Activated CD4-positive, alpha-beta T cell treated with anti-CD3 and anti-CD28 coated beads, Interleukin-2, Interleukin-4, amounts not matched to agents 100 ng/mL and 50 ng/mL, durations not matched to agents 16 hours and 8 hours (primary cell): ENCODE measurements around the gene GSTT4.
"Not testable (repeated sequence)": the region's sequence is repeated elsewhere in the genome, so short reads cannot be mapped to it uniquely, and the experiment has no call there.

ENCODE experiments used
- DNase-seq: peaks from one replicate; pipeline ENCODE4 v3.0.0-alpha.2; 2020; ENCODE audit warnings: low spot score

GSTT4 gene

DNA sequence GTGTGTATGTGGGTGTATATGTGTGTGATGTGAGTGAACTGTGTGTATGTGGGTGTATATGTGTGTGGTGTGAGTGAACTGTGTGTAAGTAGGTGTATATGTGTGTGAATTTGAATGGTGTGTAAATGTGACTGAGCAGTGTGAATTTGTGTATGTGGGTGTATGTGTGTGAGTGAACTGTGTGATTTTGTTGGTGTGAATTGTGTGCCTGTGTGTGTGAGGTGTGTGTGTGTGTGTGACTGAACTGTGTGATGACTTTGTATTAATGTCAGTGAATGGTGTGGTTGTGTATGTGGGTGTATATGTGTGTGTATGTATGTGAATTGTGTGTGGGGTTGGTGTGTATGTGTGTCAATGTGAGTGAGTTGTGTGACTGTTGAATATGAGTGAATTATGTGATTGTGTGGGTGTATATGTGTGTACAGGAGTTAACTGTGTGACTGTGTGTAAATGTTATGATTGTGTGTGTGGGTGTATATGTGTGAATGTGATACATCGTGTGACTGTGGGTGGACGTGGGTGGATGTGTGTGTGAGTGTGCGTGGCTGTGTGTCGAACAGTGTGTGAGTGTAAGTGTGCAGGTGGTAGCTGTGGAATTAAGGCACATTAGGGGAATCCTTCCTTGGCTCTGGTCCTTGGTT lies 18.6 kb downstream of the GSTT4 start:
- DNase-seq, result not testable (repeated sequence)

DNA sequence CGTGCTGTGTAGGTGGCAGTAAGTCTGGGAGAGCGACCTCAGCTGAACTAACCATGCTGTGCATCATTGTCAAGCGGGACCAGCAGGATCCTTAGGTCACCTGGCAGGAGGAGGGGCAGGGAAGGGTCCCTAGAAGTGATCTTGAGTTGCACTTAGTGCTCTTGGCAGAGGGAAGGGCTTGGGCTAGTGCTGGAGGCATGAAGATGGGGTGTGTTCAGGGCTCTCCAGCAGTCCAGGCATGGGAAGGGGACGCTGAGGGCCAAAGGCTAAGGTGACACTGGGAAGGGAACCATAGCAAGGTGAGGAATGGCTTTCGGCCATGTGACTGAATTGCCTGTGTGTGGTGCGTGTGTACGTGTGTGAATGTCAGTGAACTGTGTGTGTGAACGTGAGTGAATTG lies 19.2 kb downstream of the GSTT4 start:
- DNase-seq, result not testable (repeated sequence)

DNA sequence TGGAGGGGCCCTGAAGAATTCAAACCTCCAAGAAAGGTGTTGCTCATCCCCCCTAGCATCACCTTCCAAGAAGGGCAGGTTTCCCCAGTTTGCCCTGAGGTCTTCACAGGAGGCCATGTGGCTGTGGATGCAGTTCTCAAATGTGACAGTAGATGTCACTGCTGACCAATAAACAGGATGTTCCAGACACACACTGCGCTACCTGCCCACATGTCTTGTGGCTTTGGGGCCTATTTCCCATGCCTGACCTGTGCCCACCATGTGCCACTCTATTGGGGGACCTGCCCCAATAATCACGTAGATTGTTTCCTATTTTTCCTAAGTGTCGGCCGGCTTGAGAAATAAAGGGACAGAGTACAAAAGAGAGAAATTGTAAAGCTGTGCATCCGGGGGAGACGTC lies 20.8 kb downstream of the GSTT4 start:
- DNase-seq, result peak; percentile 59

DNA sequence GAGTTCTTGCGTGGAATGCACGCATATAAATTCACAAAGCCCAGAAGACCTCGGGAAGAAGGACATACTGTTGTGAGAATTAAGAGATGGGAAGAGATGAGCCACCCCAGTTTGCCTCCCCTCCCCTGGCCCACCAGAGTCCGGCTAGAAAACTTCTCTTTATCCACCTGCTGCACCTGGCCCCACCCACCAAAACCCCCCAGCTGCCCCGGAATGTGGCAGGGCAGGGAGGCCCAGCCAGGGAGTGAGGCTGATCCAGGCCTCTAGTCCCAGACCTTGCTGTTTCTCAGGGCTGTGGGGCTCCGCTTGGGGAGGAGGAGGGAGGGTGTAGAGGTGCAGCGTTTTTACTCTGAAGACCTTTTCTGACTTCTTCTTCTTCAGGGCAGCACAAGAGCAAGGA lies 24.7 kb downstream of the GSTT4 start:
- not testable (repeated sequence) for DNase-seq

DNA sequence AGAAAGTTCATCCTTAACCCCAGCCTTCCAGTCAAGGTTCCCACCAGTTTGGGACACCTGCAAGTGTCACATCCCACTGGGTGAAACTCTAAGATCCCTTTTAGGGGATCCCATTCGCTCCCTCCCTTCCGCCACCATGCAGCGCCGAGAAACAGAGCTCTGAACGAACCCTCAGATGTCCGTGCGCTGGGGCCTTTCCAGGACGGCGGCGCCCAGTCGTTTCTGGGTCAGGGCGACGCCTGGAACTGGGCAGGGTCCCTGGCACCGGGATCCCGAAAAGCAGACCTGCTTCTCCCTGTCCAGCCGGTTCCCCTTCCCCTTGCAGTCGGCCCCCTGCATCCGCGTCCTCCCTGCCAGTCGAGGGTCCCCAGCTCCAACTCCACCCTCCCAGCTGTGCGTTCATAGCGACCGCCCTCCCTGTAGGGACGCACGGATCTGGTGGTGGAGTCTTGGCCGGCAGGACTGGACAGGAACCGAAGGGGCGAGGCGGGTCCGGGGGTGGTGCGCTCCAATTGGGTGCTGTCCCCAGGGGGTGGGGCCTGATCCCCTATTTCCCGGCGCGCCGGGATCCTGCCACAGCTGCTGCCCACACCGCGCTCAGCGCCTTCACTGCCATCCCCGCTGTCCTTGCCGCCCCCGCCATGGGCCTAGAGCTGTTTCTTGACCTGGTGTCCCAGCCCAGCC lies 25.6 kb downstream of the GSTT4 start, which contains the start of gene GSTT2:
TSS of gene GSTT2 (plus strand) at position 578 of the 684 bp plus-strand sequence.
- not testable (repeated sequence) for DNase-seq

DNA sequence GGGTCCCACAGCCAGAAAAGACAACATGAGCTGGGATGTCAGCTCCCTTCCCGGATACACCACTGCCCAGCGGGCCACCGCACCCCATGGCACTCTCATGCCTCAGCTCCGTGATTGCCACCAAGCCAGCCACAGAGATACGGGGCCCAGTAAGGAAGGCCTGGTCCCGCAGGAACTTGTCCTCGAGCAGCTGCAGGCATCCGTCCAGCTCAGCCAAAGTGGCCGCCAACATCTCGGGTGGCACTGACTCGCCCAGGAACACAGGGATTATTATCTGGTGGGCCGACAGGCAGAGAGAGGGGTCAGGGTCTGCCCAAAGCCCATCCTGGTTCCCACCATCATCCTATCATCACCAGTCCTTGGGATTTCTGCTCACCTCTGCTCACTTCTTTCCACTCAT lies 27.9 kb downstream of the GSTT4 start:
- DNase-seq, result not testable (repeated sequence)

DNA sequence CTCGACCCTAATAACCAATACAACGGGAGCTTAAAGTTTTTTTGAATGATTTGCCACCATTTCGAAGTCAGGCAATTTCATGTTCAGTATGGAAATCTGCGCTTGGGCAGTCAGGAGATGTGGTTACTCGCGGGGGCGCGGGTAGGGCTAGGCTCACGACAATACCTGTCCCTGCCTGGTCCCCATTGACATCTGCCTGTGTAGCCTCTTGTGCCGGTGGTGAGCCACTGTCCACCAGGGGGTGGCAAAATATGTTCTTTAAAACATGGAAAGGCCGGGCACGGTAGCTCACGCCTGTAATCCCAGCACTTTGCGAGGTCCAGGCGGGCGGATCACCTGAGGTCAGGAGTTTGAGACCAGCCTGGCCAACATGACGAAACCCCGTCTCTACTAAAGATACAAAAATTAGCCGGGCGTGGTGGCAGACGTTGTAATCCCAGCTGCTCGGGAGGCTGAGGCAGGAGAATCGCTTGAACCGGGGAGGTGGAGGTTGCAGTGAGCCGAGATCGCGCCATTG lies 30.4 kb downstream of the GSTT4 start:
- DNase-seq, result not testable (repeated sequence)

DNA sequence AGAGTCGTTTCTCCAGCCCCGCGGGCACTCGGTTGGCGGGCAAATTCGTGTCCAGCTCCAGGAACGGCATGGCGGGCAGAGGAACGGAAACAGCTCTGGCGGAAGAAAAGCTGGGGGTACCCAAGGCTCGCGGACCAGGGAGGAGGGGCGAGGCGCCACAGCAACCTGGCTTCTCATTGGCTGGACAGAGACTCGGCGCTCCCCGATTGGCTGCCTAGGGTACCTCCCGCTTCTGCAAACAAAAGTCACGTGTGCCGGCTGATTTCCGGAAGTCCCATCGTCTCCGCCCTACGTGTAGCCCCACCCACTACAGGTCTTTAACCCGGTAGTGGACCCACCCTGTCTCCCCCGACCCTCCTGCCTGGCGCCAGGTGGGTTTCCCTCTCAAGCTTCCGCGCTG lies 30.9 kb downstream of the GSTT4 start, which contains the start of gene DDT:
TSS of gene DDT (minus strand) at position 97 of the 400 bp plus-strand sequence. CDS start at position 70, 27 bp downstream.
- DNase-seq, result not testable (repeated sequence)

DNA sequence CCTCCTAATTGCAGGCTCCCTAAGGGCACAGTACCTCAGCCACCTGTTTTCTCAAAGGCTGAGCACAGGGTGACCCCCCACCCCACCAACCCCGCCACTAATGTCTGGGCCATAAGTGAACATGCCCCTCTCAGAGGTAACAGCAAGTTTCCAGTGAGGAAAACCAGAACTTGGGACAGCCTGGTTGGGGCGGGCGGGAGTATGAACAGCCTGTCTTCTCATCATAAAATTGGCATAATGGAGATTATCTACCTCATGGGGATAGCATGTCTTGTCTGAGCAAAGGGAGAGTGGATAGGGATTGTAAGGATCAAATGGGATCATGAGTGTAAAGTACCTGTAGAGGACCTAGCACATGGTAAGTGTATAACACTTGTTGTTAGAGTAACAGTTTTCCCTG lies 33.3 kb downstream of the GSTT4 start:
- not testable (repeated sequence) for DNase-seq

DNA sequence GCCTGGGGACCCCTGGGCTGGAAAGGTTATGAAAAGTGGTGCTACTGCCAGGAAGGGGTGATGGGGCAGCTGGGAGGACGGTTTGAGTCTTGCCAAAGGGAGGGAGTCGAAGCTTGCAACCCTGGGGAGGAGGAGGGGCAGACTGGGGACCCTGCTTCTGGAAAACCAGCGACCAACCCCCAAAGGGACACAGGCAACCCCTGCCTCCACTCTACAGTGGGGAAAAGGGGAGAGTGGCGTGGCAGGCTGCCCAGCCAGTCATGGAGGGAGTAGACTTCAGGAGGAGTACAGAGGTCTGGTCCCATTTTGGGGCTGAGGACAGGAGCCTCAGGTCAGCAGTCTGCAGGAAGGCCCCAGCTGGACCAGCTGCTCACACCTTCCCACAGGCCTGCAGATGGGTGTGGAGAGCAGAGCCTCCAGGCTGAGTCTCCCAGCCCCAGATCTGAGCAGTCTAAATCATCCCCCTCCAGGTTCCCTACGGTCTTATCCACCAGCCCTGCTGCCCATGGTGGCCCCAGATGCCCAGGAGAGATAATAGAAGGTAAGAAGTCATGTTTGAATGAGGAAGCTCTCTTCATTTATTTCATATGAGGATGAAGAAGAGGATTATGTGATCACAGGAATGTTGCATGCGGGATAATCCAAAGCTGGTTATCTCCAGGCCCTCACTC lies 34.3 kb downstream of the GSTT4 start:
- no peak for DNase-seq

DNA sequence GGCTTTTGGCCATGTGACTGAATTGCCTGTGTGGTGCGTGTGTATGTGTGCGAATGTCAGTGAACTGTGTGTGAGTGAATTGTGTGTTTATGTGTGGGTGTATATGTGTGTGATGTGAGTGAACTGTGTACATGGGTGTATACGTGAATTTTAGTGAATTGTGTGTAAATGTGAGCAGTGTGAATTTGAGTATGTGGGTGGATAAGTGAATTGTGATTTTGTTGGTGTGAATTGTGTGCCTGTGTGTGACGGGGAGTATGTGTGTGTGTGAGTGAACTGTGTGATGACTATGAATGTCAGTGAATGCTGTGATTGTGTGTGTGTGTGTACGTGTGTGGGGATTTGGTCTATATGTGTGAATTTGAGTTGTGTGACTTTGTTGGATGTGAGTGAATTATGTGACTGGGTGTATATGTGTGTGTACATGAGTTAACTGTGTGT lies 35.0 kb downstream of the GSTT4 start:
- no peak for DNase-seq

DNA sequence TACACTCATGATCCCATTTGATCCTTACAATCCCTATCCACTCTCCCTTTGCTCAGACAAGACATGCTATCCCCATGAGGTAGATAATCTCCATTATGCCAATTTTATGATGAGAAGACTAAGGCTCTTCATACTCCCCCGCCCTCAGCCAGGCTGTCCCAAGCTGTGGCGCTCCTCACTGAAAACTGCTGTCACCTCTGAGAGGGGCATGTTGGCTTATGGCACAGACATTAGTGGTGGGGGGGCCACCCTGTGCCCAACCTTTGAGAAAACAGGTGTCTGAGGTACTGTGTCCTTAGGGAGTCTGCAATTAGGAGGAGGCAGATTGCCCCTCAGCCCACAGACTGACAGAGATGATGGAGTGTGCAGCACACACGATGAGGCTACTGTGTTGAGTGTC lies 36.2 kb downstream of the GSTT4 start:
- DNase-seq, result no peak

DNA sequence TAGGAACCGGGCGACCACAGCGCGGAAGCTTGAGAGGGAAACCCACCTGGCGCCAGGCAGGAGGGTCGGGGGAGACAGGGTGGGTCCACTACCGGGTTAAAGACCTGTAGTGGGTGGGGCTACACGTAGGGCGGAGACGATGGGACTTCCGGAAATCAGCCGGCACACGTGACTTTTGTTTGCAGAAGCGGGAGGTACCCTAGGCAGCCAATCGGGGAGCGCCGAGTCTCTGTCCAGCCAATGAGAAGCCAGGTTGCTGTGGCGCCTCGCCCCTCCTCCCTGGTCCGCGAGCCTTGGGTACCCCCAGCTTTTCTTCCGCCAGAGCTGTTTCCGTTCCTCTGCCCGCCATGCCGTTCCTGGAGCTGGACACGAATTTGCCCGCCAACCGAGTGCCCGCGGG lies 38.7 kb downstream of the GSTT4 start, which contains the start of gene DDTL:
TSS of gene DDTL (plus strand) at position 321 of the 400 bp plus-strand sequence. CDS start at position 348, 27 bp downstream.
- not testable (repeated sequence) for DNase-seq

DNA sequence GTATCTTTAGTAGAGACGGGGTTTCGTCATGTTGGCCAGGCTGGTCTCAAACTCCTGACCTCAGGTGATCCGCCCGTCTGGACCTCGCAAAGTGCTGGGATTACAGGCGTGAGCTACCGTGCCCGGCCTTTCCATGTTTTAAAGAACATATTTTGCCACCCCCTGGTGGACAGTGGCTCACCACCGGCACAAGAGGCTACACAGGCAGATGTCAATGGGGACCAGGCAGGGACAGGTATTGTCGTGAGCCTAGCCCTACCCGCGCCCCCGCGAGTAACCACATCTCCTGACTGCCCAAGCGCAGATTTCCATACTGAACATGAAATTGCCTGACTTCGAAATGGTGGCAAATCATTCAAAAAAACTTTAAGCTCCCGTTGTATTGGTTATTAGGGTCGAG lies 39.2 kb downstream of the GSTT4 start:
- not testable (repeated sequence) for DNase-seq

DNA sequence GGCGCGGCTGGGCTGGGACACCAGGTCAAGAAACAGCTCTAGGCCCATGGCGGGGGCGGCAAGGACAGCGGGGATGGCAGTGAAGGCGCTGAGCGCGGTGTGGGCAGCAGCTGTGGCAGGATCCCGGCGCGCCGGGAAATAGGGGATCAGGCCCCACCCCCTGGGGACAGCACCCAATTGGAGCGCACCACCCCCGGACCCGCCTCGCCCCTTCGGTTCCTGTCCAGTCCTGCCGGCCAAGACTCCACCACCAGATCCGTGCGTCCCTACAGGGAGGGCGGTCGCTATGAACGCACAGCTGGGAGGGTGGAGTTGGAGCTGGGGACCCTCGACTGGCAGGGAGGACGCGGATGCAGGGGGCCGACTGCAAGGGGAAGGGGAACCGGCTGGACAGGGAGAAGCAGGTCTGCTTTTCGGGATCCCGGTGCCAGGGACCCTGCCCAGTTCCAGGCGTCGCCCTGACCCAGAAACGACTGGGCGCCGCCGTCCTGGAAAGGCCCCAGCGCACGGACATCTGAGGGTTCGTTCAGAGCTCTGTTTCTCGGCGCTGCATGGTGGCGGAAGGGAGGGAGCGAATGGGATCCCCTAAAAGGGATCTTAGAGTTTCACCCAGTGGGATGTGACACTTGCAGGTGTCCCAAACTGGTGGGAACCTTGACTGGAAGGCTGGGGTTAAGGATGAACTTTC lies 44.0 kb downstream of the GSTT4 start, which contains the start of gene GSTT2B:
TSS of gene GSTT2B (minus strand) at position 112 of the 688 bp plus-strand sequence. CDS start at position 48, 64 bp downstream.
- not testable (repeated sequence) for DNase-seq

DNA sequence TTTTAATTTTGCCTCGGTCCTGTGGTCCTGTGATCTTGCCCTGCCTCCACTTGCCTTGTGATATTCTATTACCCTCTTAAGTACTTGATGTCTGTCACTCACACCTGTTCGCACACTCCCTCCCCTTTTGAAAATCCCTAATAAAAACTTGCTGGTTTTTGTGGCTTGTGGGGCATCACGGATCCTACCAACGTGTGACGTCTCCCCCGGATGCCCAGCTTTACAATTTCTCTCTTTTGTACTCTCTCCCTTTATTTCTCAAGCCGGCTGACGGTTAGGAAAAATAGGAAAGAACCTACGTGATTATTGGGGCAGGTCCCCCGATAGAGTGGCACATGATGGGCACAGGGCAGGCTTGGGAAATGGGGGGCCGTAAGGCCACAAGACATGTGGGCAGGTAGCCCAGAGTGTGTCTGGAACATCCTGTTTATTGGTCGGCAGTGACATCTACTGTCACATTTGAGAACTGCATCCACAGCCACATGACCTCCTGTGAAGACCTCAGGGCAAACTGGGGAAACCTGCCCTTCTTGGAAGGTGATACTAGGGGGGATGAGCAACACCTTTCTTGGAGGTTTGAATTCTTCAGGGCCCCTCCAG lies 48.9 kb downstream of the GSTT4 start:
- peak; percentile 83 for DNase-seq

DNA sequence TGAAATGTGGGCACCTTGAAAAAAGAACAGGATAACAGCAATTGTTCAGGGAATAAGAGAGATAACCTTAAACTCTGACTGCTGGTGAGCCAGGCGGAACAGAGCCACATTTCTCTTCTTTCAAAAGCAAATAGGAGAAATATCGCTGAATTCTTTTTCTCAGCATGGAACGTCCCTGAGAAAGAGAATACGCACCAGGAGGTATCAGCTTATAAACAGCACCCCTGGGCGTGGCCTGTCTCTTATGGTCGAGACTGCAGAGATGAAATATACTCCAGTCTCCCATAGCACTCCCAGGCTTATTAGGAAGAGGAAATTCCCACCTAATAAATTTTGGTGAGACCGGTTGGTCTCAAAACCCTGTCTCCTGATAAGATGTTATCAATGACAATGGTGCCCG lies 49.4 kb downstream of the GSTT4 start:
- not testable (repeated sequence) for DNase-seq

DNA sequence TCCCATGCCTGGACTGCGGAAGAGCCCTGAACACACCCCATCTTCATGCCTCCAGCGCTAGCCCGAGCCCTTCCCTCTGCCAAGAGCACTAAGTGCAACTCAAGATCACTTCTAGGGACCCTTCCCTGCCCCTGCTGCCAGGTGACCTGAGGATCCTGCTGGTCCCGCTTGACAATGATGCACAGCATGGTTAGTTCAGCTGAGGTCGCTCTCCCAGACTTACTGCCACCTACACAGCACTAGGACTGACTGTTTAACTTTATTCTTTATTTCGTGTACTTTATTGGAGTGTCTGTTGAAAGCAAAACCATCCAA lies 50.3 kb downstream of the GSTT4 start:
- DNase-seq, result not testable (repeated sequence)

DNA sequence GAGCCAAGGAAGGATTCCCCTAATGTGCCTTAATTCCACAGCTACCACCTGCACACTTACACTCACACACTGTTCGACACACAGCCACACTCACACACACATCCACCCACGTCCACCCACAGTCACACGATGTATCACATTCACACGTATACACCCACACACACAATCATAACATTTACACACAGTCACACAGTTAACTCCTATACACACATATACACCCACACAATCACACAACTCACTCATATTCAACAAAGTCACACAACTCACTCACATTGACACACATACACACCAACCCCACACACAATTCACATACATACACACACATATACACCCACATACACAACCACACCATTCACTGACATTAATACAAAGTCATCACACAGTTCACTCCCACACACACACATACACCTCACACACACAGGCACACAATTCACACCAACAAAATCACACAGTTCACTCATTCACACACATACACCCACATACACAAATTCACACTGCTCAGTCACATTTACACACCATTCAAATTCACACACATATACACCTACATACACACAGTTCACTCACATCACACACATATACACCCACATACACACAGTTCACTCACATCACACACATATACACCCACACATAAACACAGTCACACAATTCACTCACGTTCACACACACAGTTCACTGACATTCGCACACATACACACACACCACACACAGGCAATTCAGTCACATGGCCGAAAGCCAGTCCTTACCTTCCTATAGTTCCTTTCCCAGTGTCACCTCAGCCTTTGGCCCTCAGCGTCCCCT lies 50.9 kb downstream of the GSTT4 start:
- not testable (repeated sequence) for DNase-seq

DNA sequence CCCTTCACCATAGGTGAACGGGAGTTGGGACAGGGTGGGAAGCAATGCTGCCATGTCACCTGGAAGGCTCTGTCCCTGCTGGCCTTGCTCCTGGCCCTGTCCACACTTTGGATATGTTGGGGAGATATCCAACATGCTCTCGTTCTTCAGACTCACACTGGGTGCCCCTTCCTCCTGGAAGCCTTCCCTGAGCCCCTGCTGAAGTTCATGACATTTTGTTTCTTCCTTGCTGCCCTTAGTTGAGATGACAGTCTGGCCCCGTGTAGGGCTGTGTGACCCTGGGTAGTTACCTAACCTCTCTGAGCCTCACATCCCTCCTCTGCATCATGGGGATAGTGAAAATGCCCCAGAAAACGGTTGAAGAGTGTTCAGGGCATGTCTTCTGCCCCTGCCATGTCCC lies 51.8 kb downstream of the GSTT4 start:
- not testable (repeated sequence) for DNase-seq
